DOHH2 (cell line): ENCODE results near the gene EML1.

Source experiments
- H3F3A ChIP-seq: fragments of 200-600 bp; sonication (generic), shearing (Covaris generic); 2 replicates; pipeline ENCODE4 v1.6.0; 2016; ENCODE audit warnings: antibody characterized with exemption, mild to moderate bottlenecking; ENCODE audit not compliant: control insufficient read depth, insufficient read depth
- H3K27ac ChIP-seq: fragments of 200-600 bp; sonication (generic); 2 replicates; pipeline ENCODE4 v1.5.1; 2014; ENCODE audit warnings: low read depth, mild to moderate bottlenecking, low read length, moderate library complexity
- H3K27me3 ChIP-seq: fragments of 200-600 bp; sonication (generic); 2 replicates; pipeline ENCODE4 v1.6.1; 2014; ENCODE audit warnings: mild to moderate bottlenecking, low read length, mixed read lengths; ENCODE audit not compliant: control insufficient read depth
- H3K36me3 ChIP-seq: fragments of 200-600 bp; sonication (generic); 2 replicates; pipeline ENCODE4 v1.6.1; 2014; ENCODE audit warnings: mild to moderate bottlenecking, low read length, moderate library complexity, mixed read lengths; ENCODE audit not compliant: control insufficient read depth
- H3K4me1 ChIP-seq: fragments of 200-600 bp; sonication (generic); 2 replicates; pipeline ENCODE4 v1.6.1; 2014; ENCODE audit warnings: mild to moderate bottlenecking, low read length, mixed read lengths; ENCODE audit not compliant: control insufficient read depth
- H3K4me2 ChIP-seq: fragments of 200-600 bp; sonication (generic); 2 replicates; pipeline ENCODE4 v1.6.0; 2014; ENCODE audit warnings: mild to moderate bottlenecking, low read length, moderate library complexity
- H3K4me3 ChIP-seq: fragments of 200-600 bp; sonication (generic); 2 replicates; pipeline ENCODE4 v1.5.1; 2014; ENCODE audit warnings: mild to moderate bottlenecking, low read length, mixed read lengths
- H3K79me2 ChIP-seq: fragments of 200-600 bp; sonication (generic); 2 replicates; pipeline ENCODE4 v1.6.1; 2014; ENCODE audit warnings: mild to moderate bottlenecking, low read length, mixed read lengths; ENCODE audit not compliant: control insufficient read depth
- H3K9me2 ChIP-seq: fragments of 200-600 bp; sonication (generic); replicated peaks from 2 replicates; pipeline ENCODE4 v1.6.1; 2014; ENCODE audit warnings: mild to moderate bottlenecking, low read length, mixed read lengths; ENCODE audit not compliant: control insufficient read depth
- H3K9me3 ChIP-seq: fragments of 200-600 bp; sonication (generic); 2 replicates; pipeline ENCODE4 v1.6.1; 2014; ENCODE audit warnings: antibody characterized with exemption, low read length, mixed read lengths; ENCODE audit not compliant: control insufficient read depth, insufficient read depth
- H4K20me1 ChIP-seq: fragments of 200-600 bp; sonication (generic); 2 replicates; pipeline ENCODE4 v1.6.0; 2014; ENCODE audit warnings: low read depth, mild to moderate bottlenecking, antibody characterized with exemption, low read length, moderate library complexity; ENCODE audit not compliant: control insufficient read depth, insufficient read depth
- EZH2phosphoT487 ChIP-seq: fragments of 200-600 bp; sonication (generic); IDR thresholded peaks from 2 replicates; pipeline ENCODE4 v1.6.1; 2017; ENCODE audit warnings: borderline replicate concordance, mild to moderate bottlenecking, antibody characterized with exemption, low read length, moderate library complexity, mixed read lengths
- TF ChIP-seq, protein P1 (sequence below): fragments of 200-600 bp; sonication (generic); IDR thresholded peaks from one replicate; pipeline ENCODE4 v1.5.1; 2014; ENCODE audit warnings: antibody characterized with exemption, mild to moderate bottlenecking, low read depth, low read length; ENCODE audit not compliant: poor library complexity, severe bottlenecking

The EML1 gene

DNA sequence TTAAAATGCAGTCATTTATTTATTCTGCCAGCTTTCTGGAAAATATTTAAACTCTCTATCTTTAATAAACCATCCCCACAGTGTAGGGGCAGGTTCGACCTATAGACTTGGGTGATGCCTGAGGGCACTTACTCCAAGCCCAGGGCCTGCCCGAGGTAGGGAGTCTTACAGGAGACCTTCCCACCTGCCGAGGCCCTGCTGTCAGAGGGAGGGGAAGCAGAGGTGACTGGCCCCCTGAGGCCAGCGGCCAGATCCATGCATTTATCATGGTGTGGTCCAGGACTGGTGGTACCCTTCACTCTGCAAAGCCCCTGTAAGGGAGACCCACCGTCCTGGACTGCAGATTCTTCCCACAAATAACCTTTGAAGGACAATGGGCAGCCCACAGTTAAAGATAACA is 7.6 kb downstream of the EML1 start:
- no peaks in the 10 kb centered on the region for H3K4me1 ChIP-seq
- no peaks in the 10 kb centered on the region for H3K79me2 ChIP-seq
- H4K20me1 ChIP-seq, result no peaks in the 10 kb centered on the region; the same call in 1 of the 2 replicates
- no peak overlapping the region for H3K4me3 ChIP-seq
- no peaks in the 10 kb centered on the region for H3K36me3 ChIP-seq
- H3K9me2 ChIP-seq, result no peaks in the 10 kb centered on the region
- H3K27me3 ChIP-seq, result peaks cover 13% of the 10 kb centered on the region
- TF ChIP-seq EZH2phosphoT487, result no peak
- TF ChIP-seq, protein P1, sequence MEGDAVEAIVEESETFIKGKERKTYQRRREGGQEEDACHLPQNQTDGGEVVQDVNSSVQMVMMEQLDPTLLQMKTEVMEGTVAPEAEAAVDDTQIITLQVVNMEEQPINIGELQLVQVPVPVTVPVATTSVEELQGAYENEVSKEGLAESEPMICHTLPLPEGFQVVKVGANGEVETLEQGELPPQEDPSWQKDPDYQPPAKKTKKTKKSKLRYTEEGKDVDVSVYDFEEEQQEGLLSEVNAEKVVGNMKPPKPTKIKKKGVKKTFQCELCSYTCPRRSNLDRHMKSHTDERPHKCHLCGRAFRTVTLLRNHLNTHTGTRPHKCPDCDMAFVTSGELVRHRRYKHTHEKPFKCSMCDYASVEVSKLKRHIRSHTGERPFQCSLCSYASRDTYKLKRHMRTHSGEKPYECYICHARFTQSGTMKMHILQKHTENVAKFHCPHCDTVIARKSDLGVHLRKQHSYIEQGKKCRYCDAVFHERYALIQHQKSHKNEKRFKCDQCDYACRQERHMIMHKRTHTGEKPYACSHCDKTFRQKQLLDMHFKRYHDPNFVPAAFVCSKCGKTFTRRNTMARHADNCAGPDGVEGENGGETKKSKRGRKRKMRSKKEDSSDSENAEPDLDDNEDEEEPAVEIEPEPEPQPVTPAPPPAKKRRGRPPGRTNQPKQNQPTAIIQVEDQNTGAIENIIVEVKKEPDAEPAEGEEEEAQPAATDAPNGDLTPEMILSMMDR, result no peak
- H3F3A ChIP-seq, result no peaks in the 10 kb centered on the region
- H3K27ac ChIP-seq, result no peak overlapping the region
- H3K4me2 ChIP-seq, result no peak overlapping the region
- H3K9me3 ChIP-seq, result no peaks in the 10 kb centered on the region

DNA sequence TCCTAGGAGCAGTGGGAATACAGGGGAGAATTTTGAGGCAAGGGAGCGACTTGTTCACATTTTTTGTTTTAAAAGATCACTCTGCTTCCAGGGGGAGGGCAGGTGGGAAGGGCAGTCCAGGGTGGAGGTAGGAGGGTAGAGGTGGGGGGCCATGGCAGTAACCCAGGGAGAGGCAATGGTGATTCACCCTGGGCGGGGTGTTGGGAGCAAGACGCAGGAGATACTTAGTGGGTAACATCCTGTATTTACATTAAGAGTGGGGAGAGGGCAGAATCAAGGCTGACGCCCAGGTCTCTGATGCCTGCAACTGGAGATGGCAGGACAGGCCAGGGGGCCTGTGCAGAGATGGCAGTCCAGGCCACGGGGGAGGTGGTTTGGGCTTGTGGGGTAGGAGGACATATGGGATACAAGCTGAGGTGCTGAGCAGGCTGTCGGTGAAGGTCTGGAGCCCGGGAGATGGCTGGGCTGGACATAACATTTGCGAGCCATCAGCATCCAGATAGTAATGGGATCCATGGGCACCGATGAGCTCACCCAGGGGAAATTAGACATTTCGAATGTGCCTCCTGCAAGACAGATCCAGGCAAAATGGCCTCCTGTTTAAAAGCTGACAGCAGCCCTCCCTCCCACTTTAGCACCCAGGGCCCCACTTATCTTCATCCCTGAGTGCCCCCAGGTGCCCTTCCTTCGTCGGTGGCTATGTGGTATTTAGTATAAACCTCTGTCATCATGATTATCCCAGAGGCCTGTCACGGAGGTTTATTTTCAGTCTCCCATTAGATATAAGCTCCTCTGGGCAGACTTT is 9.3 kb downstream of the EML1 start:
- no peak overlapping the region for H3K4me3 ChIP-seq
- peaks cover 4% of the 10 kb centered on the region; the same call in 1 of the 2 replicates for H3K27me3 ChIP-seq
- H3F3A ChIP-seq, result no peaks in the 10 kb centered on the region
- H3K36me3 ChIP-seq, result no peaks in the 10 kb centered on the region
- TF ChIP-seq, protein P1, result no peak
- no peak for TF ChIP-seq EZH2phosphoT487
- no peak overlapping the region for H3K4me2 ChIP-seq
- no peaks in the 10 kb centered on the region for H3K9me2 ChIP-seq
- no peaks in the 10 kb centered on the region for H3K79me2 ChIP-seq
- no peaks in the 10 kb centered on the region for H3K9me3 ChIP-seq
- H3K4me1 ChIP-seq, result no peaks in the 10 kb centered on the region
- H4K20me1 ChIP-seq, result no peaks in the 10 kb centered on the region; the same call in 1 of the 2 replicates
- H3K27ac ChIP-seq, result no peak overlapping the region

DNA sequence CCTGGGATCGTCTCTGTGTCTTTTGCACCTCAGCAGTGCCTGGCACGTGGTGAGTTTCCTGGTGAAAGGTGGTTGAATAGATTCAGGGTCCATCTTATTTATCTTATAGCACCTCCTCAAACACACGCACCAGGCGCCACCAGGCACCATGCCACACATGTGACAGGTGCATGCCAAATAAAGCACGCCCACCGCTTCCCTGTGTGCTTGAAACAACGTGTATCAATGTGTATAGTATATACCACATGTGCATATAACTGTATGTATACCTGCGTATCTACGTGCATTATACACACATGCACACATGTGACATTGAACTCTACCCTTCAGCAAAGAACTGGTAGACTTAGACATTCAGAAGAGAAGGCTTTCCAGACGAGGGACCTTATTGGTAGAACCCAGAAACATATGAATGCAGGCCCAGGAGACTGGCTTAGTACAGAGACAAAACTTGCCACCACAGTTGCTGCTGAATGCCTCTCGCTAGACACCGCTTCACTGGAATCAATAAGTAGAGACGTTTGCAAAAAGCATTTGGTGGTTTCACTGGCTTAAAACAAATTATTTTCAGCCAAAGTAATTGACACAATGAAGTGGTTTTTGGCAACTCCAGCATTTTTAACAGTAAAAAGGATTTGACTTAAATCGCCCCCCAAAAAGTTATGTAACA is 10.0 kb downstream of the EML1 start:
- TF ChIP-seq, protein P1, result no peak
- no peak for TF ChIP-seq EZH2phosphoT487
- Histone ChIP-seq H3K36me3 (no peaks in the 10 kb centered on the region), H4K20me1 (no peaks in the 10 kb centered on the region; the same call in 1 of the 2 replicates), H3K9me2 (no peaks in the 10 kb centered on the region), H3K79me2 (no peaks in the 10 kb centered on the region), H3K9me3 (no peaks in the 10 kb centered on the region), H3K4me3 (no peak overlapping the region), H3K27me3 (no peaks in the 10 kb centered on the region), H3K27ac (no peak overlapping the region), H3K4me1 (no peaks in the 10 kb centered on the region), H3F3A (no peaks in the 10 kb centered on the region), H3K4me2 (no peak overlapping the region)
